NCI-H524 (cell line): ENCODE data around the gene NIPBL.
"Not testable (repeated sequence)": the region's sequence is repeated elsewhere in the genome, so short reads cannot be mapped to it uniquely, and the experiment has no call there.

Source experiments
- DNase-seq, 2 experiments: peaks; one replicate each; lab custom pipeline; 2025; lab: John Stamatoyannopoulos, UW

NIPBL gene

GRCh38 chr5:37028910-37029309 is 152.3 kb downstream of the NIPBL start:
- no peak for DNase-seq

- DNase-seq = no peak
Observed at GRCh38 chr5:37029436-37029835, 152.9 kb downstream of the NIPBL start.

- DNase-seq = no peak
Observed at GRCh38 chr5:37034955-37035354, 158.4 kb downstream of the NIPBL start.

- no peak for DNase-seq
Observed at GRCh38 chr5:37037840-37038239, 161.3 kb downstream of the NIPBL start.

GRCh38 chr5:37039824-37040223 is 163.3 kb downstream of the NIPBL start:
- DNase-seq = no peak

GRCh38 chr5:37043693-37044092 is 167.1 kb downstream of the NIPBL start:
- peak in 1 of 2 experiments; percentile 27 for DNase-seq

- no peak for DNase-seq
Observed at GRCh38 chr5:37044120-37044519, 167.6 kb downstream of the NIPBL start.

- no peak for DNase-seq
Observed at GRCh38 chr5:37045703-37046102, 169.1 kb downstream of the NIPBL start.

- no peak for DNase-seq
Observed at GRCh38 chr5:37047947-37048346, 171.4 kb downstream of the NIPBL start.

GRCh38 chr5:37054391-37054790 is 177.8 kb downstream of the NIPBL start:
- DNase-seq = no peak

- DNase-seq = no peak
Observed at GRCh38 chr5:37055383-37055990, 178.9 kb downstream of the NIPBL start.

GRCh38 chr5:37056762-37057161 is 180.2 kb downstream of the NIPBL start:
- DNase-seq = no peak

GRCh38 chr5:37060030-37060429 is 183.5 kb downstream of the NIPBL start:
- no peak for DNase-seq

- no peak for DNase-seq
Observed at GRCh38 chr5:37063739-37064138, 187.2 kb downstream of the NIPBL start.

GRCh38 chr5:37064442-37064841 is 187.9 kb downstream of the NIPBL start:
- no peak for DNase-seq

- no peak for DNase-seq
Observed at GRCh38 chr5:37071487-37071886, 194.9 kb downstream of the NIPBL start.

GRCh38 chr5:37071901-37072581 is 195.5 kb downstream of the NIPBL start:
- DNase-seq = no peak

- DNase-seq = no peak
Observed at GRCh38 chr5:37075399-37075950, 198.9 kb downstream of the NIPBL start.

- no peak for DNase-seq
Observed at GRCh38 chr5:37077146-37077545, 200.6 kb downstream of the NIPBL start.

GRCh38 chr5:37080697-37081096 is 204.1 kb downstream of the NIPBL start:
- DNase-seq = no peak

- DNase-seq = not testable (repeated sequence)
Observed at GRCh38 chr5:37082977-37083376, 206.4 kb downstream of the NIPBL start.

- not testable (repeated sequence) for DNase-seq
Observed at GRCh38 chr5:37086026-37086425, 209.5 kb downstream of the NIPBL start.

GRCh38 chr5:37086466-37087173 is 210.1 kb downstream of the NIPBL start:
- no peak for DNase-seq
